ENCODE data around the gene DUS1L.

DNA sequence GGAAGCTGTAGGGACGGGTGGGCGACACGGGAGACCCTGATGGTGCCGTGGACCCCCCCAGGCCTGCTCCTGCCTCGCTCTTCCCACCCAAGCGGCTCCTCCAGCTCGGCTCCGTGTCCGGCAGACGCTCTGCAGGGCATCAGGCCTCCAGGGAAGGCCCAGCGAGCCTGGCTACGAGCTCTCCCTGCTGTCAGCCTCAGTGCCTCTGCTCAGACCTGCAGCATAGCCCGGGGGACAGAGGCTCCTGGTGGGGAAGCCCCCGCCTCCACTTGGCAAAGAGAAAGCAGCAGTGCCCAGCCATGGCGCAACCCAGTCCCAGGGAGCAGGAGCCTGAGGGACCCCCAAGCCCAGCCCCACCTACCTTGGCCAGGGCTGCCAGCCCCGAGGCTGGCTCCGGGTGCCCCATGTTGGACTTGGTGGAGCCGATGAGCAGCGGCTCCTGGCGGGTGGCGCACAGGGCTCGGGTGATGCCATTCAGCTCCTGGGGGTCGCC, 26.5 kb upstream of the DUS1L start:
- TF ChIP-seq, protein P1, sequence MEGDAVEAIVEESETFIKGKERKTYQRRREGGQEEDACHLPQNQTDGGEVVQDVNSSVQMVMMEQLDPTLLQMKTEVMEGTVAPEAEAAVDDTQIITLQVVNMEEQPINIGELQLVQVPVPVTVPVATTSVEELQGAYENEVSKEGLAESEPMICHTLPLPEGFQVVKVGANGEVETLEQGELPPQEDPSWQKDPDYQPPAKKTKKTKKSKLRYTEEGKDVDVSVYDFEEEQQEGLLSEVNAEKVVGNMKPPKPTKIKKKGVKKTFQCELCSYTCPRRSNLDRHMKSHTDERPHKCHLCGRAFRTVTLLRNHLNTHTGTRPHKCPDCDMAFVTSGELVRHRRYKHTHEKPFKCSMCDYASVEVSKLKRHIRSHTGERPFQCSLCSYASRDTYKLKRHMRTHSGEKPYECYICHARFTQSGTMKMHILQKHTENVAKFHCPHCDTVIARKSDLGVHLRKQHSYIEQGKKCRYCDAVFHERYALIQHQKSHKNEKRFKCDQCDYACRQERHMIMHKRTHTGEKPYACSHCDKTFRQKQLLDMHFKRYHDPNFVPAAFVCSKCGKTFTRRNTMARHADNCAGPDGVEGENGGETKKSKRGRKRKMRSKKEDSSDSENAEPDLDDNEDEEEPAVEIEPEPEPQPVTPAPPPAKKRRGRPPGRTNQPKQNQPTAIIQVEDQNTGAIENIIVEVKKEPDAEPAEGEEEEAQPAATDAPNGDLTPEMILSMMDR (IDR thresholded peaks at IDR 0.05) = no peak
- TF ChIP-seq POLR2A (IDR thresholded peaks at IDR 0.05) = no peak
